ENCODE measurements around the gene ZBED2. TPM values are rescaled to one million over a fixed set of nuclear protein-coding genes. Genes with fewer than 3 reads are reported as not detected.

Gene ZBED2
- total and polyA plus RNA-seq, 2 donors = 37.9 to 52.2 TPM

- H3K27me3 ChIP-seq (ENCODE audit: control insufficient read depth in 2 of 2, insufficient read depth in 1 of 2, low read length in 1 of 2) = no peaks in the 10 kb centered on the region
- DNase-seq (ENCODE audit: low read depth in 6 of 9, low spot score in 9 of 9) = no peak
- WGBS = 91% methylated on average over 2 of the region's 2 CpGs
- peak overlapping the region; percentile 39 to 66 for H3K27ac ChIP-seq (ENCODE audit: low read depth in 1 of 2, low read length in 1 of 2)
- peaks cover 0 to 32% of the 10 kb centered on the region in 2 donors for H3K36me3 ChIP-seq (ENCODE audit: control insufficient read depth in 2 of 2, insufficient read depth in 2 of 2, low read length in 1 of 2)
- peaks cover 19 to 27% of the 10 kb centered on the region in 2 donors for H3K4me1 ChIP-seq (ENCODE audit: control insufficient read depth in 2 of 2, insufficient read depth in 2 of 2, low read length in 2 of 2)
- no peak overlapping the region for H3K4me3 ChIP-seq (ENCODE audit: low read length in 2 of 2)
- H3K9me3 ChIP-seq (ENCODE audit: control insufficient read depth in 2 of 2, insufficient read depth in 1 of 2, low read length in 1 of 2) = no peaks in the 10 kb centered on the region
These were observed 14.6 kb upstream of the ZBED2 start for GRCh38 chr3:111609700-111610099.

- Histone ChIP-seq H3K27ac (ENCODE audit: low read depth in 1 of 2, low read length in 1 of 2) (no peak overlapping the region), H3K36me3 (ENCODE audit: control insufficient read depth in 2 of 2, insufficient read depth in 2 of 2, low read length in 1 of 2) (peaks cover 0 to 30% of the 10 kb centered on the region in 2 donors), H3K27me3 (ENCODE audit: control insufficient read depth in 2 of 2, insufficient read depth in 1 of 2, low read length in 1 of 2) (no peaks in the 10 kb centered on the region), H3K4me1 (ENCODE audit: control insufficient read depth in 2 of 2, insufficient read depth in 2 of 2, low read length in 2 of 2) (peaks cover 19 to 26% of the 10 kb centered on the region in 2 donors), H3K4me3 (ENCODE audit: low read length in 2 of 2) (no peak overlapping the region), H3K9me3 (ENCODE audit: control insufficient read depth in 2 of 2, insufficient read depth in 1 of 2, low read length in 1 of 2) (no peaks in the 10 kb centered on the region)
- DNase-seq (ENCODE audit: low read depth in 6 of 9, low spot score in 9 of 9) = no peak
- 90% methylated on average over 2 of the region's 2 CpGs for WGBS
These were observed 13.2 kb upstream of the ZBED2 start for GRCh38 chr3:111608383-111608782.

- H3K27ac ChIP-seq (ENCODE audit: low read depth in 1 of 2, low read length in 1 of 2) = no peak overlapping the region
- no peak overlapping the region for H3K4me3 ChIP-seq (ENCODE audit: low read length in 2 of 2)
- no peaks in the 10 kb centered on the region for H3K9me3 ChIP-seq (ENCODE audit: control insufficient read depth in 2 of 2, insufficient read depth in 1 of 2, low read length in 1 of 2)
- H3K4me1 ChIP-seq (ENCODE audit: control insufficient read depth in 2 of 2, insufficient read depth in 2 of 2, low read length in 2 of 2) = peaks cover 19 to 26% of the 10 kb centered on the region in 2 donors
- DNase-seq (ENCODE audit: low read depth in 6 of 9, low spot score in 9 of 9) = no peak
- H3K36me3 ChIP-seq (ENCODE audit: control insufficient read depth in 2 of 2, insufficient read depth in 2 of 2, low read length in 1 of 2) = peaks cover 0 to 39% of the 10 kb centered on the region in 2 donors
- 95% methylated on average over 3 of the region's 3 CpGs for WGBS
- no peaks in the 10 kb centered on the region for H3K27me3 ChIP-seq (ENCODE audit: control insufficient read depth in 2 of 2, insufficient read depth in 1 of 2, low read length in 1 of 2)
These were observed 12.2 kb upstream of the ZBED2 start for GRCh38 chr3:111607240-111607920.

GRCh38 chr3:111605493-111605892 is 10.3 kb upstream of the ZBED2 start:
- Histone ChIP-seq H3K27me3 (ENCODE audit: control insufficient read depth in 2 of 2, insufficient read depth in 1 of 2, low read length in 1 of 2) (no peaks in the 10 kb centered on the region), H3K27ac (ENCODE audit: low read depth in 1 of 2, low read length in 1 of 2) (no peak overlapping the region), H3K4me3 (ENCODE audit: low read length in 2 of 2) (no peak overlapping the region), H3K36me3 (ENCODE audit: control insufficient read depth in 2 of 2, insufficient read depth in 2 of 2, low read length in 1 of 2) (peaks cover 0 to 31% of the 10 kb centered on the region in 2 donors), H3K9me3 (ENCODE audit: control insufficient read depth in 2 of 2, insufficient read depth in 1 of 2, low read length in 1 of 2) (no peaks in the 10 kb centered on the region), H3K4me1 (ENCODE audit: control insufficient read depth in 2 of 2, insufficient read depth in 2 of 2, low read length in 2 of 2) (peaks cover 8 to 12% of the 10 kb centered on the region in 2 donors)
- DNase-seq (ENCODE audit: low read depth in 6 of 9, low spot score in 9 of 9) = no peak
- WGBS = 98% methylated on average over 2 of the region's 2 CpGs

- DNase-seq (ENCODE audit: low read depth in 6 of 9, low spot score in 9 of 9) = no peak
- H3K27ac ChIP-seq (ENCODE audit: low read depth in 1 of 2, low read length in 1 of 2) = no peak overlapping the region
- no peaks in the 10 kb centered on the region for H3K27me3 ChIP-seq (ENCODE audit: control insufficient read depth in 2 of 2, insufficient read depth in 1 of 2, low read length in 1 of 2)
- H3K4me3 ChIP-seq (ENCODE audit: low read length in 2 of 2) = no peak overlapping the region
- peaks cover 0 to 36% of the 10 kb centered on the region in 2 donors for H3K36me3 ChIP-seq (ENCODE audit: control insufficient read depth in 2 of 2, insufficient read depth in 2 of 2, low read length in 1 of 2)
- no peaks in the 10 kb centered on the region for H3K9me3 ChIP-seq (ENCODE audit: control insufficient read depth in 2 of 2, insufficient read depth in 1 of 2, low read length in 1 of 2)
- H3K4me1 ChIP-seq (ENCODE audit: control insufficient read depth in 2 of 2, insufficient read depth in 2 of 2, low read length in 2 of 2) = peaks cover 4 to 7% of the 10 kb centered on the region in 2 donors
These were observed 9.9 kb upstream of the ZBED2 start for GRCh38 chr3:111605018-111605417.

- peaks cover 0 to 38% of the 10 kb centered on the region in 2 donors for H3K36me3 ChIP-seq (ENCODE audit: control insufficient read depth in 2 of 2, insufficient read depth in 2 of 2, low read length in 1 of 2)
- no peak for DNase-seq (ENCODE audit: low read depth in 6 of 9, low spot score in 9 of 9)
- H3K27me3 ChIP-seq (ENCODE audit: control insufficient read depth in 2 of 2, insufficient read depth in 1 of 2, low read length in 1 of 2) = no peaks in the 10 kb centered on the region
- H3K9me3 ChIP-seq (ENCODE audit: control insufficient read depth in 2 of 2, insufficient read depth in 1 of 2, low read length in 1 of 2) = no peaks in the 10 kb centered on the region
- peaks cover 0 to 2% of the 10 kb centered on the region in 2 donors for H3K4me1 ChIP-seq (ENCODE audit: control insufficient read depth in 2 of 2, insufficient read depth in 2 of 2, low read length in 2 of 2)
- H3K27ac ChIP-seq (ENCODE audit: low read depth in 1 of 2, low read length in 1 of 2) = no peak overlapping the region
- WGBS = 94% methylated on average over 2 of the region's 2 CpGs
- H3K4me3 ChIP-seq (ENCODE audit: low read length in 2 of 2) = no peak overlapping the region
These were observed 9.0 kb upstream of the ZBED2 start for GRCh38 chr3:111604119-111604518.

- Histone ChIP-seq H3K27me3 (ENCODE audit: control insufficient read depth in 2 of 2, insufficient read depth in 1 of 2, low read length in 1 of 2) (no peaks in the 10 kb centered on the region), H3K36me3 (ENCODE audit: control insufficient read depth in 2 of 2, insufficient read depth in 2 of 2, low read length in 1 of 2) (peaks cover 0 to 38% of the 10 kb centered on the region in 2 donors), H3K4me3 (ENCODE audit: low read length in 2 of 2) (no peak overlapping the region), H3K4me1 (ENCODE audit: control insufficient read depth in 2 of 2, insufficient read depth in 2 of 2, low read length in 2 of 2) (peaks cover 0 to 2% of the 10 kb centered on the region in 2 donors), H3K27ac (ENCODE audit: low read depth in 1 of 2, low read length in 1 of 2) (no peak overlapping the region), H3K9me3 (ENCODE audit: control insufficient read depth in 2 of 2, insufficient read depth in 1 of 2, low read length in 1 of 2) (no peaks in the 10 kb centered on the region)
- WGBS = 97% methylated on average over 1 of the region's 1 CpG
- no peak for DNase-seq (ENCODE audit: low read depth in 6 of 9, low spot score in 9 of 9)
These were observed 8.5 kb upstream of the ZBED2 start for GRCh38 chr3:111603679-111604078.

- Histone ChIP-seq H3K27ac (ENCODE audit: low read depth in 1 of 2, low read length in 1 of 2) (no peak overlapping the region), H3K36me3 (ENCODE audit: control insufficient read depth in 2 of 2, insufficient read depth in 2 of 2, low read length in 1 of 2) (peaks cover 0 to 30% of the 10 kb centered on the region in 2 donors), H3K27me3 (ENCODE audit: control insufficient read depth in 2 of 2, insufficient read depth in 1 of 2, low read length in 1 of 2) (no peaks in the 10 kb centered on the region), H3K4me3 (ENCODE audit: low read length in 2 of 2) (no peak overlapping the region), H3K4me1 (ENCODE audit: control insufficient read depth in 2 of 2, insufficient read depth in 2 of 2, low read length in 2 of 2) (no peaks in the 10 kb centered on the region), H3K9me3 (ENCODE audit: control insufficient read depth in 2 of 2, insufficient read depth in 1 of 2, low read length in 1 of 2) (no peaks in the 10 kb centered on the region)
- WGBS = 98% methylated on average over 4 of the region's 4 CpGs
- no peak for DNase-seq (ENCODE audit: low read depth in 6 of 9, low spot score in 9 of 9)
These were observed 6.7 kb upstream of the ZBED2 start for GRCh38 chr3:111601810-111602209.

GRCh38 chr3:111598552-111598951 is 3.4 kb upstream of the ZBED2 start:
- DNase-seq (ENCODE audit: low read depth in 6 of 9, low spot score in 9 of 9) = no peak
- Histone ChIP-seq H3K9me3 (ENCODE audit: control insufficient read depth in 2 of 2, insufficient read depth in 1 of 2, low read length in 1 of 2) (no peaks in the 10 kb centered on the region), H3K4me3 (ENCODE audit: low read length in 2 of 2) (no peak overlapping the region), H3K27me3 (ENCODE audit: control insufficient read depth in 2 of 2, insufficient read depth in 1 of 2, low read length in 1 of 2) (no peaks in the 10 kb centered on the region), H3K4me1 (ENCODE audit: control insufficient read depth in 2 of 2, insufficient read depth in 2 of 2, low read length in 2 of 2) (no peaks in the 10 kb centered on the region), H3K27ac (ENCODE audit: low read depth in 1 of 2, low read length in 1 of 2) (no peak overlapping the region), H3K36me3 (ENCODE audit: control insufficient read depth in 2 of 2, insufficient read depth in 2 of 2, low read length in 1 of 2) (peaks cover 12 to 30% of the 10 kb centered on the region in 2 donors)
- 94% methylated on average over 2 of the region's 2 CpGs for WGBS
